PC-9 (cell line): ENCODE measurements around the gene GSN. TPM values are rescaled to one million over a fixed set of nuclear protein-coding genes. Genes with fewer than 3 reads are reported as not detected.

Source experiments
- BruUV-seq: library from RNA; stranded (reverse); fragments of 400-500 nt; replicated peaks from 2 replicates; lab custom pipeline; 2021; lab: Mats Ljungman, UMichigan
- CTCF ChIA-PET: fragments of 300-600 bp; sonication (Branson Sonifier 250); formaldehyde crosslinking; loops from one replicate; lab custom pipeline; 2022; ENCODE audit warnings: antibody characterized with exemption; lab: Charles Lee
- POLR2A ChIA-PET: fragments of 300-600 bp; sonication (Branson Sonifier 250); formaldehyde crosslinking; loops from one replicate; lab custom pipeline; 2022; ENCODE audit warnings: antibody characterized with exemption; ENCODE audit not compliant: unreplicated experiment; lab: Charles Lee
- DNase-seq, 2 experiments: peaks; one replicate each; pipeline versions ENCODE4 v3.0.0 to v3.0.0-alpha.2; 2015 to 2022; ENCODE audit warnings: mixed read lengths in 1 of 2
- H2AFZ ChIP-seq: fragments of 200-600 bp; sonication (generic); 2 replicates; pipeline ENCODE4 v1.8.1; 2017; ENCODE audit warnings: antibody characterized with exemption
- H3F3A ChIP-seq: fragments of 200-600 bp; sonication (generic); 2 replicates; pipeline ENCODE4 v1.8.1; 2017; ENCODE audit warnings: antibody characterized with exemption, mild to moderate bottlenecking, low read depth; ENCODE audit not compliant: insufficient read depth
- H3K27ac ChIP-seq: fragments of 200-600 bp; sonication (generic); 2 replicates; pipeline ENCODE4 v1.6.1; 2016; ENCODE audit warnings: mixed run types
- H3K27me3 ChIP-seq: fragments of 200-600 bp; sonication (generic); 2 replicates; pipeline ENCODE4 v1.6.1; 2016; ENCODE audit warnings: low read depth, mixed run types; ENCODE audit not compliant: insufficient read depth
- H3K36me3 ChIP-seq: fragments of 200-600 bp; sonication (generic); 2 replicates; pipeline ENCODE4 v1.6.1; 2016; ENCODE audit warnings: low read depth, mixed run types
- H3K4me1 ChIP-seq: fragments of 200-600 bp; sonication (generic); replicated peaks from 2 replicates; pipeline ENCODE4 v1.6.1; 2016; ENCODE audit warnings: mixed run types; ENCODE audit not compliant: insufficient read depth
- H3K4me2 ChIP-seq: fragments of 200-600 bp; sonication (generic); 2 replicates; pipeline ENCODE4 v1.6.1; 2017; ENCODE audit warnings: mixed run types
- H3K4me3 ChIP-seq: fragments of 200-600 bp; sonication (generic); 2 replicates; pipeline ENCODE4 v1.6.1; 2016; ENCODE audit warnings: mixed run types
- H3K79me2 ChIP-seq: fragments of 200-600 bp; sonication (generic); 2 replicates; pipeline ENCODE4 v1.6.1; 2017; ENCODE audit warnings: low read depth, mixed run types
- H3K9me2 ChIP-seq: fragments of 200-600 bp; sonication (generic); 2 replicates; pipeline ENCODE4 v1.8.1; 2017; ENCODE audit warnings: mild to moderate bottlenecking; ENCODE audit not compliant: insufficient read depth
- H3K9me3 ChIP-seq: fragments of 200-600 bp; sonication (generic); 2 replicates; pipeline ENCODE4 v1.8.1; 2016; ENCODE audit warnings: low read depth; ENCODE audit not compliant: insufficient read depth
- H4K20me1 ChIP-seq: fragments of 200-600 bp; sonication (generic); 2 replicates; pipeline ENCODE4 v1.8.1; 2017; ENCODE audit not compliant: insufficient read depth
- CTCF ChIP-seq: fragments of 200-600 bp; sonication (generic); conservative IDR thresholded peaks from 2 replicates; pipeline ENCODE4 v1.6.1; 2017; ENCODE audit warnings: mixed run types, antibody characterized with exemption, mild to moderate bottlenecking, moderate library complexity
- EZH2 ChIP-seq: fragments of 200-600 bp; sonication (generic); IDR thresholded peaks from 2 replicates; pipeline ENCODE4 v1.8.0; 2017; ENCODE audit warnings: antibody characterized with exemption, low read depth
- intact Hi-C: fragments of 100-400 bp; cut with micrococcal nuclease; formaldehyde crosslinking; loops from one replicate; pipeline ENCODE4 v1.10.0; 2022; ENCODE audit not compliant: unreplicated experiment
- total RNA-seq: library from RNA; stranded (reverse); gene quantifications from 2 replicates; pipeline ENCODE4 v1.2.3, GENCODE V29; 2021

Gene GSN
- total RNA-seq, 1 experiment from 2014 or later: 135 TPM

GRCh38 chr9:121249563-121249962 lies 18.4 kb upstream of the GSN start:
- Histone ChIP-seq H3K9me2 (no peaks in the 10 kb centered on the region), H3K4me1 (no peaks in the 10 kb centered on the region), H3K9me3 (no peaks in the 10 kb centered on the region), H3K27ac (no peak overlapping the region), H3K36me3 (no peaks in the 10 kb centered on the region), H3K4me2 (no peak overlapping the region), H3K27me3 (no peaks in the 10 kb centered on the region), H3K79me2 (no peaks in the 10 kb centered on the region), H4K20me1 (no peaks in the 10 kb centered on the region), H2AFZ (no peak overlapping the region), H3F3A (no peaks in the 10 kb centered on the region), H3K4me3 (no peak overlapping the region)
- no peak for DNase-seq
- intact Hi-C loops: no loop called here
- BruUV-seq: no TSS peak
- TF ChIP-seq CTCF (no peak), EZH2 (no peak)
- POLR2A ChIA-PET: no interaction called here
- CTCF ChIA-PET: no interaction called here

DNA sequence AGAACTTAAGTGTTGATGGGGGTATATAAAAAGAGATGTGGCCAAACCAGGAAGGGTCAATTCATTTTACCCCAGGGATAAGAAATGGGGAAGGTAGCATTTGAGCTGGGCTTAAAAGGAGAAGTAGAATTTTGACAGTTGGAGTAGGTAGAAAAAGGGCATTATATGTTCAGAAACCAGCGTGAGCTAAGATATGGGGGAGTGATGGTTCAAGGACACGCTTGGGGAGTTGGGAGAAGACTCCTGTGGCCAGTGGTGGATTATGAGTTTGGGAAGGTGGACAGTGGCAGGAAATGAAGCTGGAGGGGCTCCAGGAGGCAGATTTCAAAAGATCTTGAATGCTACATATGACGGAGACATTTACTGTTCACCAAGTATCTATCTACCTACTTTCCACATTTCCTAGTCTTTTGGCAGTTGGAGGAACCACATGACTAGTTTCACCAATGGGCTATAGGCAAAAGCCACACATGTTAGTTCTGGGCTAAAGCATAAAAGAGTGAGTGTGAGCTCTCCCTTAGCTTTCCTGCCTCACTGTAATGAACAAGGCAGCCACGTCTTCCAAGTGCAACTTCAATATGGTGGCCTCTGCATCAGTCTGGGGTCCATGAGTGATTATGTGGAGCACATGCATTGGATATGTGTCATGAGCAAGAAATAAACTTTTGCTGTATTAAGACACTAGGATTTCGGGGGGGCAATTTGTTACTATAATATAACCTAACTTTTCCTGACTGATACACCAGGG lies 15.7 kb upstream of the GSN start:
- no peak overlapping the region for H3K27ac ChIP-seq
- no peak overlapping the region for H3K4me3 ChIP-seq
- POLR2A ChIA-PET: no interaction called here
- H3F3A ChIP-seq: no peaks in the 10 kb centered on the region
- H2AFZ ChIP-seq: no peak overlapping the region
- H3K4me2 ChIP-seq: no peak overlapping the region
- H3K27me3 ChIP-seq: no peaks in the 10 kb centered on the region
- no peaks in the 10 kb centered on the region for H3K9me3 ChIP-seq
- H3K4me1 ChIP-seq: no peaks in the 10 kb centered on the region
- no peaks in the 10 kb centered on the region for H3K9me2 ChIP-seq
- TF ChIP-seq CTCF (no peak), EZH2 (no peak)
- CTCF ChIA-PET: interaction anchor here (0.8 to 1.2 kb wide), 2 partner anchors 293 to 409 kb away, joined by 4 to 5 read pairs; no protein-coding TSS in a partner anchor
- no peaks in the 10 kb centered on the region for H3K79me2 ChIP-seq
- no peaks in the 10 kb centered on the region for H3K36me3 ChIP-seq
- BruUV-seq: no TSS peak
- no peaks in the 10 kb centered on the region for H4K20me1 ChIP-seq
- no peak for DNase-seq
- intact Hi-C loops: no loop called here

- no TSS peak for BruUV-seq
- no peak for TF ChIP-seq EZH2
- Histone ChIP-seq H2AFZ (no peak overlapping the region), H3K27ac (no peak overlapping the region), H3F3A (no peaks in the 10 kb centered on the region), H3K79me2 (no peaks in the 10 kb centered on the region), H4K20me1 (no peaks in the 10 kb centered on the region), H3K27me3 (no peaks in the 10 kb centered on the region), H3K36me3 (no peaks in the 10 kb centered on the region), H3K9me3 (no peaks in the 10 kb centered on the region), H3K4me2 (no peak overlapping the region), H3K4me3 (no peak overlapping the region), H3K9me2 (no peaks in the 10 kb centered on the region), H3K4me1 (no peaks in the 10 kb centered on the region)
- DNase-seq: no peak
- CTCF ChIA-PET: no interaction called here
- intact Hi-C loops: no loop called here
- POLR2A ChIA-PET: no interaction called here
These were observed 14.8 kb upstream of the GSN start for GRCh38 chr9:121253162-121253561.
